Measurements from ENCODE around the gene CEMP1.
"Not testable (repeated sequence)": the region's sequence is repeated elsewhere in the genome, so short reads cannot be mapped to it uniquely, and the experiment has no call there.

CEMP1 gene

DNA sequence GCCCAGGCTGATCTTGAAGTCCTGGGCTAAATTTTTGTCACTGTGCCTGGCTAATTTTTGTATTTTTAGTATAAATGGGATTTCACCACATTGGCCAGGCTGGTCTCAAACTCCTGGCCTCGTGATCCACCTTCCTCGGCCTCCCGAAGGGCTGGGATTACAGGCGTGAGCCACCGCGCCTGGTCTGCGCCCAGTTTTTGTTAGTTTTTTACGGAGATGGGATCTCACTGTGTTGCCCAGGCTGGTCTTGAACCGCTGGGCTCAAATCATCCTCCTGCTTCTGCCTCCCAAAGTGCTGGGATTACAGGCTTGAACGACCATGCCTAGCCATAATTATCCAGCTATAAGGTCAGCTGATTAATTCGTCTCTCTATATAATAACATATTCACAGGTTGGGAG, 2.7 kb upstream of the CEMP1 start:
- Histone ChIP-seq H3K9ac (no peak overlapping the region), H3K27ac (no peak overlapping the region), H3K4me1 (peaks cover 37% of the 10 kb centered on the region), H4K20me1 (peaks cover 6% of the 10 kb centered on the region), H3K4me3 (no peak overlapping the region), H3K9me3 (no peaks in the 10 kb centered on the region), H3K27me3 (no peaks in the 10 kb centered on the region), H3K4me2 (peak overlapping the region; percentile 98; the same call in 1 of the 2 replicates), H3K36me3 (peaks cover 15% of the 10 kb centered on the region)
- TF ChIP-seq Cebpa-rat (IDR thresholded peaks at IDR 0.05), result no peak

- not testable (repeated sequence) for H4K20me1 ChIP-seq, H3K9me3 ChIP-seq, H3K27me3 ChIP-seq
- peak overlapping the region; percentile 80 for H3K9ac ChIP-seq
- peaks cover 22% of the 10 kb centered on the region for H3K36me3 ChIP-seq
- H3K27ac ChIP-seq, result peak overlapping the region; percentile 80
- peaks cover 34% of the 10 kb centered on the region for H3K4me1 ChIP-seq
- H3K4me2 ChIP-seq, result peak overlapping the region; percentile 98
- H3K4me3 ChIP-seq, result peak overlapping the region; percentile 77
Observed at GRCh38 chr16:2533142-2533755, 2.0 kb upstream of the CEMP1 start.

DNA sequence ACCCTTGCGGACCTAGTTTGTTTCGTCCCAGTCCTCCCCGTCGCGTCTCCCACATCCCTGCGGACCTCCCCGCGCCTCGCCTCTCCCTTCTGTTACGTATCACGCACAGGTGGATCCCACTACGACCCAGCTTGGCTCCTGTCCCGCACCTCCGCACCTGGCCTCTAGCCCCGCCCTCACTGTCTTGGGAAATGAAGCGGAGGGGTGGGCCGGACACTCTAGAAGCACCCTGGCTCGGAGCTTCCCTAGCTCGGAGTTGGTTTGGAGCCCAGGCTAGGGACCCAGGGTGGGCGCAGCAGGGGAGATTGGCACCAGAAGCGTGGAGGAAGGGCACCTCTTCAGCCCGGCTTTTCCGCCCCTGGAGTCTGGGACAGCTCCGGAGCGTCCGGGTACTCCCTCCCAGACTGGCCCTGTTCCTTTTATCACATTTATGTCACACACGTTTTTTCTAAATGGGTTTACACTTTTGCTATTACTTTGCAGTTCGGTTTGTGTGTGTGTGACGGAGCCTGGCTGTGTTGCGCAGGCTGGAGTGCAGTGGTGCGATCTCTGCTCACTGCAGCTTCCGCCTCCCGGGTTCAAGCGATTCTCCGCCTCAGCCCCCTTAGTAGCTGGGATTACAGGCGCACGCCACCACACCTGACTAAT, 1.4 kb upstream of the CEMP1 start:
- Histone ChIP-seq H3K27me3 (no peaks in the 10 kb centered on the region), H3K27ac (peak overlapping the region; percentile 80), H3K4me3 (peak overlapping the region; percentile 77), H3K9ac (peak overlapping the region; percentile 80), H3K4me1 (peaks cover 34% of the 10 kb centered on the region), H4K20me1 (no peaks in the 10 kb centered on the region), H3K36me3 (peaks cover 28% of the 10 kb centered on the region), H3K9me3 (no peaks in the 10 kb centered on the region), H3K4me2 (peak overlapping the region; percentile 98)
- TF ChIP-seq Cebpa-rat (IDR thresholded peaks at IDR 0.05), result no peak

DNA sequence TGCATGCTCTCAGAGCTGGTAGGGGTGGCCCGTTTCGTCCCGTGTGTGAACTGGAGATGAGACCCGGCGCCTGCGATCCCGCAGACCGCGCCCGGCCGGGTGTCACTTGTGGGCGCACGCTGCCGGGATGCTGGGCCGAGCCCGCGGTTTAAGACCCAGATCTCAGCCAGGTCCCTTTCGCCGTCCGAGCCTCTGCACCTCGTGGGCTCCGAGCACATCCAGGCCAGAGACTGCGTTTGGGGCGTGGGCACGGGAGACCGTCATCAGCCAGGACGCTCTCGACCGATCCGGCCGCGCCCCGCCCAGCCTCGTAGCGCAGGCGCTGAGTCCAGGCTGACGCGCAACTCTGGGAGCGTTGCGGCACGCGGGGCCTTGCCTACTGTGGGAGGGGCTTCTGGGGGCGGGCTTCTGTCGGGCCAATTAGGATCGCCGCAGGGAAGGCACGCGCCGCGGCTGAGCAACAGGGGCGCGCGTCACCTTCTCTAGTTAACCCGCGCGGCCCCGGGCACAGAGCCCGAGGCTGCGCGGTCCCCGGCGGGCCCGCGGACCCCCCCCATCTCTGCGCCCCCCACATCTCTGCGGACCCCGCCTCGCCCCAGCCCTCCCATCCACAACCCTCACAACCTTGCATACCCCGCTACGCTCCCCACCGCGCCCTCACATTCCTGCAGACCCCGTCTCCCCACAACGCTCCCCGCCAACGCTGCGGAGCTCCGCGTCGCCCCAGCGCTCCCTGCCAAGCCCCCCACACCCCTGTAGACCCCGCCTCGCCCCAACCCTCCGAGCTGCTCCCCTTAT, 687 bp upstream of the CEMP1 start:
- Histone ChIP-seq H3K9ac (peak overlapping the region; percentile 80), H3K27ac (peak overlapping the region; percentile 80), H3K4me1 (peaks cover 29% of the 10 kb centered on the region), H3K27me3 (no peaks in the 10 kb centered on the region), H4K20me1 (peaks cover 3% of the 10 kb centered on the region; the same call in 1 of the 2 replicates), H3K4me3 (peak overlapping the region; percentile 77), H3K4me2 (peak overlapping the region; percentile 98), H3K36me3 (peaks cover 34% of the 10 kb centered on the region), H3K9me3 (no peaks in the 10 kb centered on the region)
- no peak for TF ChIP-seq Cebpa-rat (IDR thresholded peaks at IDR 0.05)

DNA sequence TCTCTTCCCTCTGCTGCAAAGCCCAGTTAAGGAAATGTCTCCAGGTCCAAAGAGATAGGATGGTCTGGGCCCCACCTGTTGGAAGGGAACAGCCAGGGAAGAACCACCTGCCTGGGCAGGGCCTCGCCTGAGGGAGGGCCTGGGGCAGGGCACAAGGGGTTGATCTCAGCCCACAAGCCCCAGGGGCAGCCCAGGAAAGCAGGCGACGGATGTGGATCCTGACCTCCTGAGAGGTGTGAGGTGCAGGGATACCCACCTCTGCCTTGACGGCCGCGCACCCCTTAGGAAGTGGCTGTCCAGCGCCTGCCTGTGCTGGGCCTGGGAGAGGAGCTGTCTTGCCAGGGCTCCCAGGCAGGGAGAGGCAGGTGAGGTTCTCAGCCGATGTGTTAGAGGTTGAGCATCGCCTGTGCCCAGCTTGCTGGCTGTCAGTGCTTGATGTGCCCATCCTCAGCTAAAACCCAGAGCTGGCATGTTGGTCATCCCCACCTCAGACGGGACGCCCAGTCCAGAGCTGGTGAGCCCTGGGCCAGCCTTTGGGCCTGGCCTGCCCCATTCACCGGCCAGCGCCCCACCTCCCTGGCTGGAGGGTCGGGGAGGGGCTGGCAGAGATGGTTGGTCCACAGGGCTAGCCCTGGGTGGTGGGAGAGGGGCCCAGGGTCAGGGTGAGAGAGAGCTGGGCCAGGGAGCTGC, 434 bp downstream of the CEMP1 start:
- TF ChIP-seq Cebpa-rat (IDR thresholded peaks at IDR 0.05), result no peak
- no peaks in the 10 kb centered on the region for H3K9me3 ChIP-seq
- H3K4me1 ChIP-seq, result peaks cover 23% of the 10 kb centered on the region
- H3K9ac ChIP-seq, result peak overlapping the region; percentile 70
- H3K36me3 ChIP-seq, result peaks cover 45% of the 10 kb centered on the region
- peak overlapping the region; percentile 98 for H3K4me2 ChIP-seq
- H3K27ac ChIP-seq, result peak overlapping the region; percentile 62; the same call in 1 of the 2 replicates
- H3K4me3 ChIP-seq, result peak overlapping the region; percentile 77; the same call in 1 of the 2 replicates
- H3K27me3 ChIP-seq, result no peaks in the 10 kb centered on the region
- peaks cover 5% of the 10 kb centered on the region; the same call in 1 of the 2 replicates for H4K20me1 ChIP-seq

GRCh38 chr16:2529961-2530628, 1.1 kb downstream of the CEMP1 start:
- Histone ChIP-seq H4K20me1 (peaks cover 5% of the 10 kb centered on the region; the same call in 1 of the 2 replicates), H3K27me3 (no peaks in the 10 kb centered on the region), H3K4me2 (no peak overlapping the region), H3K9ac (no peak overlapping the region), H3K9me3 (no peaks in the 10 kb centered on the region), H3K36me3 (peaks cover 52% of the 10 kb centered on the region), H3K4me3 (no peak overlapping the region), H3K4me1 (peaks cover 23% of the 10 kb centered on the region), H3K27ac (no peak overlapping the region)
- TF ChIP-seq Cebpa-rat (IDR thresholded peaks at IDR 0.05), result no peak

DNA sequence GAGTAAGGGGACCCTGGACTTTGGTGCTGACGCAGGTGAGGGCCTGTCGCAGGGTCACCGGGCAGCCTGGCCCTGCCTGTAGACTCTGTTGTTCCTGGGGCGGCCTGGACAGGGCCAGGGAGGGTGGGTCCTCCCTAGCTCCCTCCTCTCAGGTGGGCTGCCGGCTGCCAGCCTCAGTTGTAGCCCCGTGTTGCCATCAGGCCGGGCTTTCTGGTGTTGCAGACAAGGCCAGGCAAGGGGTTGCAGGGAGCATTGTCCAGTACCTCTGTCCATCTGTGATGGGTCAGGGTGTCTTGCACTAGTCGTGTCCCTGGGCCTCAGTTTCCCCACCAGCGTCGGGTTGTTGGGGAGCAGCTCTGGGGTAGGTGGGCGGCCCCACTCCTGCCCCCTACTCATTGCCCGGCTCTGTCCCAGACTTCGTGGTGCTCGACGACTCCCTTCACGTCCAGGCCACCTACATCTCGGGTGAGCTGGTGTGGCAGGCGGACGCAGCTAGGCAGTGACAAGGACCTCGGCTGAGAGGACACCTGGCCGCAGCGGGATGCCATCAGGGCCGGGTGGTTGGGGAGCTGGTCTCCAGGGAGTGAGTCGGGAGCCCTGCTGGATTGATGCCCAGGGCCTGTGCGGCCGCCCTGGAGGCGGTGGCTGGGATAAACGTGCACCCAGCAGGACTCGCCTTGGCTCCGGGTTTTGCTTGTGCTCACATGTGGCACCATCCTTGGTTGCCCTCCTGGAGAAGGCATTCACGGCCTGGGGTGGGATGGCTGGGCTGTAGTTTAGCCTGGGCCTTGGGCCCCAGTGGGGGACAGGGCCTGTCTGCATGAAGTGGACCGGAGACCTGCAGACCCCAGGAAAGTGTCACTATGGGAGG, 1.9 kb downstream of the CEMP1 start:
- no peak overlapping the region for H3K27ac ChIP-seq
- peaks cover 23% of the 10 kb centered on the region for H3K4me1 ChIP-seq

GRCh38 chr16:2528161-2529060, 2.8 kb downstream of the CEMP1 start:
- no peaks in the 10 kb centered on the region for H3K9me3 ChIP-seq
- no peak overlapping the region for H3K4me2 ChIP-seq
- TF ChIP-seq Cebpa-rat (IDR thresholded peaks at IDR 0.05), result no peak
- no peak overlapping the region for H3K27ac ChIP-seq
- no peak overlapping the region for H3K4me3 ChIP-seq
- H4K20me1 ChIP-seq, result peaks cover 18% of the 10 kb centered on the region
- no peaks in the 10 kb centered on the region for H3K27me3 ChIP-seq
- peaks cover 19% of the 10 kb centered on the region for H3K4me1 ChIP-seq
- H3K36me3 ChIP-seq, result peaks cover 69% of the 10 kb centered on the region
- no peak overlapping the region for H3K9ac ChIP-seq

More for the DNA sequence above, 1.9 kb downstream of the CEMP1 start:
- Histone ChIP-seq H3K4me2 (no peak overlapping the region), H4K20me1 (peaks cover 10% of the 10 kb centered on the region; the same call in 1 of the 2 replicates), H3K36me3 (peaks cover 60% of the 10 kb centered on the region), H3K9me3 (no peaks in the 10 kb centered on the region), H3K9ac (no peak overlapping the region), H3K27me3 (no peaks in the 10 kb centered on the region), H3K4me3 (no peak overlapping the region)
- no peak for TF ChIP-seq Cebpa-rat (IDR thresholded peaks at IDR 0.05)
